Ishikawa (cell line): ENCODE measurements around the gene CFAP54.

Source experiments
- CEBPB ChIP-seq: IDR thresholded peaks from 2 replicates; pipeline ENCODE4 v1.6.1; 2012
- CREB1 ChIP-seq: IDR thresholded peaks from 2 replicates; pipeline ENCODE4 v1.6.1; 2012; ENCODE audit warnings: low read depth
- EGR1 ChIP-seq: IDR thresholded peaks from 2 replicates; pipeline ENCODE4 v1.6.1; 2012
- EP300 ChIP-seq: IDR thresholded peaks from 2 replicates; pipeline ENCODE4 v1.6.1; 2012; ENCODE audit warnings: borderline replicate concordance
- FOXM1 ChIP-seq: IDR thresholded peaks from 2 replicates; pipeline ENCODE4 v1.6.1; 2012; ENCODE audit warnings: low read depth, borderline replicate concordance
- MAX ChIP-seq: IDR thresholded peaks from 2 replicates; pipeline ENCODE4 v1.6.1; 2012
- NFIC ChIP-seq: IDR thresholded peaks from 2 replicates; pipeline ENCODE4 v1.6.1; 2012
- RAD21 ChIP-seq: IDR thresholded peaks from 2 replicates; pipeline ENCODE4 v1.6.1; 2012; ENCODE audit warnings: low read depth
- REST ChIP-seq: IDR thresholded peaks from 2 replicates; pipeline ENCODE4 v1.6.1; 2012; ENCODE audit warnings: low read depth, mild to moderate bottlenecking
- TAF1 ChIP-seq: IDR thresholded peaks from 2 replicates; pipeline ENCODE4 v1.6.1; 2012; ENCODE audit warnings: low read depth, mild to moderate bottlenecking
- TCF12 ChIP-seq: IDR thresholded peaks from 2 replicates; pipeline ENCODE4 v1.6.1; 2012; ENCODE audit warnings: low read depth
- TEAD4 ChIP-seq: IDR thresholded peaks from 2 replicates; pipeline ENCODE4 v1.6.1; 2012
- USF1 ChIP-seq: IDR thresholded peaks from 2 replicates; pipeline ENCODE4 v1.6.1; 2012
- YY1 ChIP-seq: IDR thresholded peaks from 2 replicates; pipeline ENCODE4 v1.6.1; 2012; ENCODE audit warnings: low read depth
- ZBTB7A ChIP-seq: IDR thresholded peaks from 2 replicates; pipeline ENCODE4 v1.6.1; 2012; ENCODE audit warnings: low read depth

The CFAP54 gene

GRCh38 chr12:96503976-96504375 lies 14.6 kb downstream of the CFAP54 start:
- no peak for TF ChIP-seq REST
- no peak for TF ChIP-seq CEBPB
- TF ChIP-seq RAD21, result no peak
- no peak for TF ChIP-seq MAX
- TF ChIP-seq CREB1, result no peak
- TF ChIP-seq TEAD4, result no peak

- TF ChIP-seq REST, result no peak
- TF ChIP-seq USF1, result no peak
- TF ChIP-seq YY1, result no peak
- no peak for TF ChIP-seq RAD21
- TF ChIP-seq NFIC, result no peak
Measured at GRCh38 chr12:96506776-96507175, 17.4 kb downstream of the CFAP54 start.

GRCh38 chr12:96510306-96510764 lies 21.0 kb downstream of the CFAP54 start:
- no peak for TF ChIP-seq USF1
- TF ChIP-seq CREB1, result no peak
- TF ChIP-seq TAF1, result no peak
- TF ChIP-seq RAD21, result no peak
- no peak for TF ChIP-seq TCF12
- TF ChIP-seq EGR1, result no peak
- no peak for TF ChIP-seq TEAD4
- TF ChIP-seq CEBPB, result no peak
- TF ChIP-seq MAX, result no peak
- TF ChIP-seq REST, result no peak
- TF ChIP-seq NFIC, result no peak
- no peak for TF ChIP-seq ZBTB7A
- no peak for TF ChIP-seq EP300
- TF ChIP-seq YY1, result no peak
- no peak for TF ChIP-seq FOXM1

- no peak for TF ChIP-seq EGR1
- TF ChIP-seq TCF12, result no peak
- TF ChIP-seq NFIC, result no peak
- TF ChIP-seq TEAD4, result no peak
- TF ChIP-seq EP300, result no peak
- TF ChIP-seq MAX, result no peak
- no peak for TF ChIP-seq ZBTB7A
- TF ChIP-seq RAD21, result no peak
- TF ChIP-seq CEBPB, result no peak
- no peak for TF ChIP-seq TAF1
- no peak for TF ChIP-seq CREB1
- TF ChIP-seq FOXM1, result no peak
- no peak for TF ChIP-seq USF1
- TF ChIP-seq REST, result no peak
- no peak for TF ChIP-seq YY1
Measured at GRCh38 chr12:96513166-96513565, 23.8 kb downstream of the CFAP54 start.
